HTERT RPE-1 (cell line): Measurements from ENCODE around the gene RNF138.
"Not testable (repeated sequence)": the region's sequence is repeated elsewhere in the genome, so short reads cannot be mapped to it uniquely, and the experiment has no call there.

Experiments used
- in situ Hi-C: fragments of 300-500 bp; cut with MboI; formaldehyde crosslinking; loops from 4 replicates; pipeline ENCODE4 v1.14.3; 2020; ENCODE audit warnings: low sequenced_read_pairs

The RNF138 gene

DNA sequence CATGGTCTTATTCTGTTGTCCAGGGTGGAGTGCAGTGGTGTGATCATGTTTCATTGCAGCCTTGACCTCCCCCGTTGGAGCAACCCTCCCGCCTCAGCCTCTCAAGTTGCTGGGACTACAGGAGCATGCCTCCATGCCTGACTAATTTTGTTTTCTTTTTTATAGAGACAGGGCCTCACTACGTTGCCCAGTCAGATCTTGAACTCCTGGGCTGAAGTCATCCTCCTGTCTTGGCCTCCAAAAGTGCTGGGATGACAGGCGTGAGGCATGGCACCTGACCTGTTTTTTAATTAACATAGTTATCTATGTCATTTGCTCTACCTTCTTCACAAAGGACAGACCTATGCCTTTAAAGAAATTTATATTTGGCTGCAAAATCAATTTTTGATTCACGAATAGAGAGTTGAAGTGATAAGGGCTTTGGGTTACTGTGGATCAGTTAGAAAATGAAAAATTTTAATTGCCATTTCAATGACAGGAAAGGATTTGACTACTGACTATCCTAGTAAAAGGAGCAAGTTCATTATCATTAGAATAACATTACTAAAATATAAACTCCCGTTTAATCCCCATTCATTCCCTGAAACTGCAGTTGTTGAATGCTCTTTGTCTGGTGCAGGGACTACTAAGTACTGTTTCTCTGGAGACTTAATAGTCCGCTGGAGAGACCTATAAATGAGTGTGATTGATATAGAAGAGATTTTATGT is 3.7 kb downstream of the RNF138 start:
- in situ Hi-C loops: no loop called here

DNA sequence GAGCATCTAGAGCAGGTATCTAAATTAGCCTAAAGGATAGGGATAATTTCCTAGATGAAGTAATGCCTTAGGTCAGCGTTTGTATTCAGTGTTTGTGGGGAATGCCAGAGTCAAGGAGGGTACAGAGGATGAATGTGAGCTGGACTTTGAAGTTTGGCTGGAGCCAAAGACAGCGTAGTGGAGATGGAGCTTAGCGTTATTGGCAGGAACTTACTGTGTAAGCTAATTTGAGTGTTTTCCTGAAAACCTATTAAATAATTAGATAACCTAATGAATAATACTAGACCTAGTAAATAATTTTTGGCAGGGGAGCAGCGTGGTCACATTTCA is 4.2 kb downstream of the RNF138 start:
- in situ Hi-C loops: no loop called here

- in situ Hi-C loops: no loop called here
These were observed 5.3 kb downstream of the RNF138 start for GRCh38 chr18:32096946-32097345.

DNA sequence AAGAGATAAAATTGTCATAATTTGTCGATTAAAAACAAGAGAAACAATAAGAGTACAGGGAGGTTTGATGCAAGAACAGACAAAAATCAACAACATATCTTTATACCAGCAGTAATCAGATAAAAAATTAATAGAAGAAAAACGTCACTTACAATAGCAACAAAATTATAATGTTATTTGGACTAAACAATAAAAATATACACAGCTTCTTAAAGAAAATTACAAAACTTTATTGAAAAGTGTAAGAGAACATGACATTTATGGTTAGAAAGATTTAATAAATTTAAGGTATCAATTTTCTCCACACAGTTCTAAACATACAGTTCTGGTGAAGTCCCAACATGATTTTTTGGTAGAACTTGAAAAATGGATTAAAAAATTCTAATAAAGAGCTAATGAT is 12.8 kb downstream of the RNF138 start:
- in situ Hi-C loops: no loop called here

DNA sequence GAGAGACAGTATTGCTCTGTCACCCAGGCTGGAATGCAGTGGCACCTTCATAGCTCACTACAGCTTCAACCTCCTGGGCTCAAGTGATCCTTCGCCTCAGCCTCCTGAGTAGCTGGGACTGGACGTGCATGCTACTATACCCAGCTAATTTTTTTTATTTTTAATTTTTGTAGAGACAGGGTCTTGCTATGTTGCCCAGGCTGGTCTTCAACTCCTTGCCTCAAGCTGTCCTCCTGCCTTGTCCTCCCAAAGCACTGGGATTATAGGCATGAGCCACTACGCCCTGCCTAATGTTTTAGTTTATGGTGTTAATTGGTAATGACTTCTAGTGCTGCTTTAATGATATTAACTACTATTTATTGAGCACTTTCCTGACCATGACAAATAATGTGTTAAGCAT is 18.3 kb downstream of the RNF138 start:
- in situ Hi-C loops: no loop called here

DNA sequence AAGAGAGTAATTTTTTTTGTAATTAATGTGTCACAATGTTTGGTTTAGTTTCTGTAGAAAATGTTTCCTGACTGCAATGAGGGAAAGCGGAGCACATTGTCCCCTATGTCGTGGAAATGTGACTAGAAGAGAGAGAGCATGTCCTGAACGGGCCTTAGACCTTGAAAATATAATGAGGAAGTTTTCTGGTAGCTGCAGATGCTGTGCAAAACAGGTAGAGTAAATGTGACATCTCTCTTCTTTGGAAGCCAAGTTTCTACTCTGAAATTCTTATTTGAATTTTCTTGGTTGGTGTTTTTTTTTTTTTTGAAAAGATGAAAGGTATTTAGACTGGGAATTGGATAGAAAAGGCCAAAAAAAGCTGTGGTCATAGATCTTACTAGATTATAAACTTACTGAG is 20.0 kb downstream of the RNF138 start:
- in situ Hi-C loops: no loop called here

DNA sequence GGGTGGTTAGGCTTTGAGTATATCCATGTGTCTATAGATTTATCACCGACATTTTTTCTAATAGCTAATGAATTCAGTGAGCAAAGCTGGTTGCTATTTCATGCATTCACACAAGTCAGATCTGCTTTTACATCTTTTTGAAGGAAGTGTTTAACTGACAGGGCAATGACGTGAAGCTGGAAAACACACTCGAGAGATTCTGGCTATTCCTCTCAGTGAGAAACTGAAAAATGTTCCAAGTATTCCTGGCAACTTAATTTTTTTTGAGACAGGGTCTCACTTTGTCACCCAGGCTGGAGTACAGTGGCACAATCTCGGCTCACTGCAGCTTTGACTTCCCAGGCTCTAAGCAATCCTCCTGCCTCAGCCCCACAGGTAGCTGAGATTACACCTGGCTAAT is 21.2 kb downstream of the RNF138 start:
- in situ Hi-C loops: no loop called here

DNA sequence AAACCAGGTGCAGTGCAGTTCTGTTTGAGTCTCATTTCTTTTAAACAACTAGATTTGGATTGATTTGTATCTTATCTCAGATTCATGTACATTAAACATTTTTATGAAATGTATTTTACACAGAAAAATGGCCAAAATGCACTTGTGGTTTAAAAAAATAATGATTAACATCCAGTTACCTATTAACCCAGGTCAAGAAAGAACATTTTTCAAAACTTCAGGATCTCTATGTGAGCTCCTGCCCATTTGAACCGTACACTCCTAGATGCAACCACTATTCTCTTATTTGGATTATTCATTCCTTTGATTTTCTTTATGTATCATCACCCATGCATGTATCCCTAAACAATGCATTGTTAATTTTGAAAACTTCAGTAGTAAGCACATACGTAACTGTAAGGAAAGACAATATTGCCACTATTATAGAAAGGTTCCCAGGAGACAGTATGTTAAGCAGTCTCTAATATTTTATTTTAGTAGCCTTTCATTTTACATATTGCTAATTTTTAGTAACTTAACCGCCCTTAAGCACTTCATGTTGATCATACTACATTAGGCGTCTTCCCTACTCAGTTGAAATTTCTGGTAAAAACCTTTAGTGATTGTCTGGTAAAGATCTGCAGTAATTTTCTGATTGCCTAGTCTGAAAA is 22.7 kb downstream of the RNF138 start:
- in situ Hi-C loops: no loop called here

DNA sequence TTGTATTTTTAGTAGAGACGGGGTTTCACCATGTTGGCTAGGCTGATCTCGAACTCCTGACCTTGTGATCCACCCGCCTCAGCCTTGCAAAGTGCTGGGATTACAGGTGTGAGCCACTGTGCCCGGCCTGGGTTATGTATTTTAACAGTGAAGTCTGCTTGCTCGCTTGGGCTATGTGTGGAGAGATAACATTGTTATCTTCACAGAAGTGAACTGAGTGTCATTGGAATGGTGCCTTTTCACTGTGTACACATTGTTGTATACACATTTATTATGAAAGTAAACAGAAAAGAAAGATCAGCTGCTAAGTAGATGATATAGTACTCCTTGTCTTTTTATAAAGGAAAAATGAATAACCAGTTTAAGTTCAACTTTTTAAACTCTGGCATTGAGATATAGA is 30.4 kb downstream of the RNF138 start:
- in situ Hi-C loops: no loop called here

- in situ Hi-C loops: no loop called here
These were observed 34.9 kb downstream of the RNF138 start for GRCh38 chr18:32126538-32126937.

DNA sequence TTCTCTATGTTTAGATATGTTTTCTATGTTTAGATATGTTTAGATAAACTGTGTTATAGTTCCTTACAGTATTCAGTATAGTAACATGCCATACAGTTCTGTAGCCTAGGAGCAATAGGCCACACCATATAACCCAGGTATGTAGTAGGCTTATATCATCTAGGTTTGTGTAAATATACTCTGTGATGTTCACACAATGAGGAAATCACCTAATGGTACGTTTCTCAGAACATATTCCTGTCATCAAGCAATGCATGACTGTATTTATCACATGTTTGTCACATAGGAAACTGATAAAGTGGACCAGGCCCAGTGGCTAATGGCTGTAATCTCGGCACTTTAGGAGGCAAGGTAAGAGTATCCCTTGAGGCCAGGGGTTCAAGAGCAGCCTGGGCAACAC is 44.0 kb downstream of the RNF138 start:
- in situ Hi-C loops: no loop called here

- in situ Hi-C loops: no loop called here
These were observed 46.8 kb downstream of the RNF138 start for GRCh38 chr18:32138332-32138982.

- in situ Hi-C loops: no loop called here
These were observed 48.2 kb downstream of the RNF138 start for GRCh38 chr18:32139835-32140283.

DNA sequence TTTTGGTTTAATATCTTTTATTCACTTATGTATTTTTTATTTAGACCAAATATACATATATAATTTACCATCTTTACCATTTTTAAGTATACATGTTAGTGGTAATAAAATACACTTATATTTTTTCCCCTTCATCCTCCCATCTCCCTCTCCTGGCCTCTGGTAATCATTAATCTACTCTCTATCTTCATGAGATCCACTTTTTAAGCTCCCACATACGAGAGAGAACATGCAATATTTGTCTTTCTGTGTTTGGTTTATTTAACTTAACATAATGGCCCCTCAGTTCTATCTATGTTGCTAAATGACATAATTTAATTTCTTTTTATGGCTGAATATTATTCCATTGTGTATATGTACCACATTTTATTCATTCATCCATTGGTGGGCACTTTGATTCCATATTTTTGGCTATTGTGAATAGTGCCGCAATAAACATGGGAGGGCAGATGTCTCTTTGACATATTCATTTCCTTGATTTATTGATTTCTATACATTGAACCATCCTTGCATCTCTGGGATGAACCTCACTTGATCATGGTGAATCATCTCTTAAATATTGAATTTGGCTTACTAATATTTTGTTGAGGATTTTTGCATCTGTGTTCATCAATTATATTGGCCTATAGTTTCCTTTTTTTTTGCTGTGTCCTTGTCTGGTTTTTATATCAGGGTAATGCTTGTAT is 56.7 kb downstream of the RNF138 start:
- in situ Hi-C loops: no loop called here

- in situ Hi-C loops: no loop called here
These were observed 61.2 kb downstream of the RNF138 start for GRCh38 chr18:32152705-32153448.

DNA sequence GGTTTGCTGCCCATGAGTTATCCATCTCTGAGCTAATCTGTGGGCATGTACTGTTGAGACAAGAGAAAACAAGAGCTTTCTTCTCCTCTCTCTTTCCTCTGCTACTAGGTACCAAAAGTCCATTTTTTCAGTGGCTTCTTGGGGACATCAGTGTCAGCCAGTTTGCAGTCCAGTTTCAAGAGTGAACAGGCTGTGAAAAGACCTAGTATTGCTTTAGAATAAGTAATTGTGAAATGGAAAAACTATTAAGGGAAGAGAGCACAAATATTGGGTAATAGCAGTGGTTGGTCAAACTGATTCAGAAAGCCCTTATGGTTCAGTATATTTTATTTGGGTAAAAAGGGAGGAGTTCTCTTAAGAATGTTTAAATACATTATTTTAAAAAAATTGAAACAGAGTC is 65.2 kb downstream of the RNF138 start:
- in situ Hi-C loops: no loop called here

GRCh38 chr18:32157580-32157979 is 65.9 kb downstream of the RNF138 start:
- in situ Hi-C loops: no loop called here

GRCh38 chr18:32158108-32158624 is 66.5 kb downstream of the RNF138 start:
- in situ Hi-C loops: no loop called here

DNA sequence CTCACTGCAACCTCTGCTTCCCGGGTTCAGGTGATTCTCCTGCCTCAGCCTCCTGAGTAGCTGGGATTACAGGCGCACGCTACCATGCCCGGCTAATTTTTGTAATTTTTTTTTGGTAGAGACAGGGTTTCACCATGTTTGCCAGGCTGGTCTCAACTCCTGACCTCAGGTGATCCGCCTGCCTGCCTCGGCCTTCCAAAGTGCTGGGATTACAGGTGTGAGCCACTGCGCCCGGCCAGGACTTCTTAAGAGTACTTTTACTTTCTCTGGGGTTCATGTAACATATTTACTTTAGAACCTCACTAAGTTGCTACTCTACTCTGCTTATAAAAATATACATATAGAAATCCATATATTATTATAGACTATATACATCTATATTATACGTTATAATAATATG is 67.0 kb downstream of the RNF138 start:
- in situ Hi-C loops: not testable (repeated sequence)

DNA sequence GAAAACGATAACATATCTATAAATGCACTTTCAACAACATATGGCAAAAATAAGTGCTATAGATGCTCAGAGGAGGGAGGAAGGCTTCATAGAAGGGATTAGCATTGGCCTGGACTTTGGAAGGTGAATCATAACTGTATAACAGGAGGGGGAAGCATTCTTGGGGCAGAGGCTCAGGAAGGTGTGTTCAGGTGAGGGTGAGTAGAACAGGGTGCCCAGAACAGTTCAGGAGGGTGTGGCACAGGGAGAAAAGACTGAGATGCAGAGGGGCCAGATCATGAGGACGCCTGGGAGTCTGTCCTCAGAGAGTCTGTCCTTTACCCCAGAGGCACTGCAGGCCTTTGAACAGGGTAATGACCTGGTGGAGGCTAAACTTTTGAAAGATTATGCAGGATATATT is 68.9 kb downstream of the RNF138 start:
- in situ Hi-C loops: no loop called here
